ENCODE data around the gene TPT1. TPM values are rescaled to one million over a fixed set of nuclear protein-coding genes. Genes with fewer than 3 reads are reported as not detected.

The TPT1 gene
- polyA plus RNA-seq, 3 donors: 2,102 to 5,638 (median 2,493) TPM

GRCh38 chr13:45292176-45292575 lies 48.8 kb downstream of the TPT1 start:
- TF ChIP-seq, protein P1, sequence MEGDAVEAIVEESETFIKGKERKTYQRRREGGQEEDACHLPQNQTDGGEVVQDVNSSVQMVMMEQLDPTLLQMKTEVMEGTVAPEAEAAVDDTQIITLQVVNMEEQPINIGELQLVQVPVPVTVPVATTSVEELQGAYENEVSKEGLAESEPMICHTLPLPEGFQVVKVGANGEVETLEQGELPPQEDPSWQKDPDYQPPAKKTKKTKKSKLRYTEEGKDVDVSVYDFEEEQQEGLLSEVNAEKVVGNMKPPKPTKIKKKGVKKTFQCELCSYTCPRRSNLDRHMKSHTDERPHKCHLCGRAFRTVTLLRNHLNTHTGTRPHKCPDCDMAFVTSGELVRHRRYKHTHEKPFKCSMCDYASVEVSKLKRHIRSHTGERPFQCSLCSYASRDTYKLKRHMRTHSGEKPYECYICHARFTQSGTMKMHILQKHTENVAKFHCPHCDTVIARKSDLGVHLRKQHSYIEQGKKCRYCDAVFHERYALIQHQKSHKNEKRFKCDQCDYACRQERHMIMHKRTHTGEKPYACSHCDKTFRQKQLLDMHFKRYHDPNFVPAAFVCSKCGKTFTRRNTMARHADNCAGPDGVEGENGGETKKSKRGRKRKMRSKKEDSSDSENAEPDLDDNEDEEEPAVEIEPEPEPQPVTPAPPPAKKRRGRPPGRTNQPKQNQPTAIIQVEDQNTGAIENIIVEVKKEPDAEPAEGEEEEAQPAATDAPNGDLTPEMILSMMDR (IDR thresholded peaks at IDR 0.05): no peak
- H4K20me1 ChIP-seq (ENCODE audit: insufficient read depth, low read length): no peaks in the 10 kb centered on the region
- no CpG with 5 or more reads among the region's 1 CpG for WGBS (ENCODE audit: insufficient coverage)
- intact Hi-C loops (cut with micrococcal nuclease): no loop called here
- H3K9me3 ChIP-seq (replicated peaks in 1 of 2; ENCODE audit: control insufficient read depth in 1 of 2, insufficient read depth in 1 of 2, low read length in 2 of 2): no peaks in the 10 kb centered on the region
- H3K27me3 ChIP-seq (ENCODE audit: control insufficient read depth in 2 of 2, insufficient read depth in 2 of 2, low read length in 2 of 2): no peaks in the 10 kb centered on the region
- Mint-ChIP-seq H3K27ac (no peak overlapping the region), H3K27me3 (ENCODE audit: low read depth in 3 of 3) (peaks cover 0 to 2% (median 0%) of the 10 kb centered on the region in 3 donors), H3K9me3 (no peaks in the 10 kb centered on the region), H3K4me3 (no peak overlapping the region), H3K36me3 (peaks cover 10 to 15% of the 10 kb centered on the region in 2 donors), H3K4me1 (peaks cover 4% of the 10 kb centered on the region)
- H2AFZ ChIP-seq (ENCODE audit: insufficient read depth, low read depth, low read length, poor library complexity, severe bottlenecking): no peak overlapping the region
- DNase-seq: no peak
- no peaks in the 10 kb centered on the region for H3K4me1 ChIP-seq (ENCODE audit: control insufficient read depth in 1 of 2, insufficient read depth in 2 of 2, low read length in 2 of 2)
- H3K36me3 ChIP-seq (replicated peaks in 1 of 2; ENCODE audit: control insufficient read depth in 1 of 2, insufficient read depth in 2 of 2, low read length in 2 of 2): peaks cover 0 to 10% of the 10 kb centered on the region in 2 donors
- H3K4me3 ChIP-seq (replicated peaks in 1 of 3; ENCODE audit: low read depth in 2 of 3, low read length in 3 of 3): no peak overlapping the region
- H3K4me2 ChIP-seq (replicated peaks; ENCODE audit: extremely low read depth, low read length, poor library complexity, severe bottlenecking): no peak overlapping the region
- H3K79me2 ChIP-seq (ENCODE audit: insufficient read depth, low read length): no peaks in the 10 kb centered on the region
- H3K27ac ChIP-seq (ENCODE audit: low read depth in 1 of 2, low read length in 2 of 2): no peak overlapping the region
- no peak overlapping the region for H3K9ac ChIP-seq (ENCODE audit: insufficient read depth, low read length, poor library complexity, severe bottlenecking)

GRCh38 chr13:45289936-45290563 lies 50.9 kb downstream of the TPT1 start:
- TF ChIP-seq, protein P1 (IDR thresholded peaks at IDR 0.05): no peak
- Histone ChIP-seq H3K79me2 (ENCODE audit: insufficient read depth, low read length) (no peaks in the 10 kb centered on the region), H3K36me3 (replicated peaks in 1 of 2; ENCODE audit: control insufficient read depth in 1 of 2, insufficient read depth in 2 of 2, low read length in 2 of 2) (peaks cover 2 to 22% of the 10 kb centered on the region in 2 donors), H2AFZ (ENCODE audit: insufficient read depth, low read depth, low read length, poor library complexity, severe bottlenecking) (no peak overlapping the region), H3K27ac (ENCODE audit: low read depth in 1 of 2, low read length in 2 of 2) (no peak overlapping the region), H3K4me1 (ENCODE audit: control insufficient read depth in 1 of 2, insufficient read depth in 2 of 2, low read length in 2 of 2) (no peaks in the 10 kb centered on the region), H4K20me1 (ENCODE audit: insufficient read depth, low read length) (no peaks in the 10 kb centered on the region), H3K27me3 (ENCODE audit: control insufficient read depth in 2 of 2, insufficient read depth in 2 of 2, low read length in 2 of 2) (no peaks in the 10 kb centered on the region), H3K9ac (ENCODE audit: insufficient read depth, low read length, poor library complexity, severe bottlenecking) (no peak overlapping the region), H3K4me2 (replicated peaks; ENCODE audit: extremely low read depth, low read length, poor library complexity, severe bottlenecking) (no peak overlapping the region), H3K9me3 (replicated peaks in 1 of 2; ENCODE audit: control insufficient read depth in 1 of 2, insufficient read depth in 1 of 2, low read length in 2 of 2) (no peaks in the 10 kb centered on the region), H3K4me3 (replicated peaks in 1 of 3; ENCODE audit: low read depth in 2 of 3, low read length in 3 of 3) (no peak overlapping the region)
- no peak overlapping the region for H3K4me3 Mint-ChIP-seq
- no CpG with 5 or more reads among the region's 3 CpGs for WGBS (ENCODE audit: insufficient coverage)
- intact Hi-C loops (cut with micrococcal nuclease): no loop called here
- H3K27me3 Mint-ChIP-seq (ENCODE audit: low read depth in 3 of 3): peaks cover 0 to 2% (median 0%) of the 10 kb centered on the region in 3 donors
- H3K36me3 Mint-ChIP-seq: peaks cover 17 to 30% of the 10 kb centered on the region in 2 donors
- no peak for DNase-seq
- H3K27ac Mint-ChIP-seq: no peak overlapping the region
- no peaks in the 10 kb centered on the region for H3K4me1 Mint-ChIP-seq
- H3K9me3 Mint-ChIP-seq: no peaks in the 10 kb centered on the region

Small RNA genes lying within 50 kb of the gene (small RNA-seq; reads per million reads assigned to genes)
- 299 reads per million, percentile 98 among the genes with 10 or more reads in this experiment for gene SNORA31 (ENCODE audit: insufficient read length, low read depth)

Other genes with a start within 250 kb of the TPT1 start
- 10 to 100 TPM in 1 of 3 donors, 1 to 10 TPM in 2; 8.1 to 10.4 (median 8.5) TPM for gene GTF2F2, start 220.7 kb downstream of the TPT1 start, polyA plus RNA-seq
- under 1 TPM in 1 of 3 donors, not detected in 2; 0.12 TPM for gene KCTD4, start 140.1 kb downstream of the TPT1 start, polyA plus RNA-seq
- gene SLC25A30, start 77.2 kb upstream of the TPT1 start, polyA plus RNA-seq: 10 to 100 TPM in 1 of 3 donors, 1 to 10 TPM in 1, under 1 TPM in 1; 0.92 to 14.0 (median 2.3) TPM
- gene COG3, start 123.8 kb upstream of the TPT1 start, polyA plus RNA-seq: 10 to 100 TPM; 12.3 to 25.3 (median 12.9) TPM